Left lung (tissue), 10 donors: ENCODE measurements around the gene GMDS. TPM values are rescaled to one million over a fixed set of nuclear protein-coding genes. Genes with fewer than 3 reads are reported as not detected.

Source experiments
- ATAC-seq: fragments of 200-7000 bp; cut with Tn5 transposase; one replicate; pipeline ENCODE4 v1.9.1; 2020; ENCODE audit warnings: moderate library complexity
- DNase-seq, 4 donors: peaks; one replicate each; pipeline ENCODE4 v3.0.0-alpha.2; 2013 to 2020
- H3K27ac ChIP-seq, 2 donors: fragments of 200-600 bp; sonication (generic) in 1 of 2; one replicate each; pipeline versions ENCODE4 v1.5.0 to v1.8.0; 2020 to 2021
- H3K27me3 ChIP-seq, 2 donors: fragments of 200-600 bp; sonication (generic) in 1 of 2; one replicate each; pipeline versions ENCODE4 v1.5.0 to v1.8.0; 2020 to 2021
- H3K36me3 ChIP-seq, 2 donors: fragments of 200-600 bp; sonication (generic) in 1 of 2; one replicate each; pipeline versions ENCODE4 v1.5.0 to v1.8.0; 2020 to 2021
- H3K4me1 ChIP-seq, 2 donors: fragments of 200-600 bp; one replicate each; pipeline ENCODE4 v1.8.0; 2021
- H3K4me3 ChIP-seq, 2 donors: fragments of 200-600 bp; sonication (generic) in 1 of 2; one replicate each; pipeline versions ENCODE4 v1.5.0 to v1.8.0; 2020 to 2021; ENCODE audit warnings: mild to moderate bottlenecking in 1 of 2
- H3K9me3 ChIP-seq, 2 donors: fragments of 200-600 bp; sonication (generic) in 1 of 2; one replicate each; pipeline versions ENCODE4 v1.5.0 to v1.8.0; 2020 to 2021
- intact Hi-C, 2 donors: fragments of 100-400 bp; cut with DNase I; formaldehyde crosslinking; loops; one replicate each; pipeline versions ENCODE4 v1.11.2 to v1.14.2; 2022
- polyA plus RNA-seq, 6 donors: library from polyadenylated mRNA; unstranded; fragments of 120-200 nt; gene quantifications; one replicate each; pipeline ENCODE4 v1.2.1, GENCODE V29; 2013; ENCODE audit not compliant: insufficient read length in 6 of 6
- total RNA-seq, 2 donors: library from RNA; stranded (reverse); fragmentation: NEBNext Ultra II Directional; extraction: Animal tissue kit (Norgen Biotek cat#: 25700); gene quantifications; one replicate each; pipeline ENCODE4 v1.2.1, GENCODE V29; 2021
- TF ChIP-seq, protein P1 (sequence below), 2 donors: fragments of 200-600 bp; sonication (generic) in 1 of 2; IDR thresholded peaks; one replicate each; pipeline versions ENCODE4 v1.5.0 to v1.8.0; 2021; ENCODE audit warnings: antibody characterized with exemption in 2 of 2
- donor health status: DM: no; HTN: yes; CAD: no.
- donor health status: DM: no; HTN: no; CAD: no.

Gene GMDS
- total and polyA plus RNA-seq, 8 donors: 16.5 to 25.4 (median 21.2) TPM

DNA sequence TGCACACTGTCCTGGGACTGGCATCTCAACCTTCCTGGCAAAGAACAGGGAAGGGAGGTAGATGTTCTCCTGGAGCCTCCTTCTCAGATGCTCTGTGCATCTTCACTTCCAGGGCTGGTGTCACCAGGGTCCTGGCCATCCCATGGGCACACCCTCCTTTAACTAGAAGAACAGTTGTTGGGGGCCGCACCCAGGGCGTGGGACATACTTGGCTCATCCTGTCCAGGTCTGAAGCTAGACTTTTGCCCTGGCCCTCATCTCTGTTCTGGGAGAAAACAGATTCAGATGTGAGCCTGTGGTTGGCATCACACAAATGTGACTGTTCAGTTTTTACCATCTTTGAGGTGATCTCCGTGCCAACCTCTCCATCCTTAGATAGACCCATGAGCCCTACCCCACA, 594.0 kb downstream of the GMDS start:
- TF ChIP-seq, protein P1, sequence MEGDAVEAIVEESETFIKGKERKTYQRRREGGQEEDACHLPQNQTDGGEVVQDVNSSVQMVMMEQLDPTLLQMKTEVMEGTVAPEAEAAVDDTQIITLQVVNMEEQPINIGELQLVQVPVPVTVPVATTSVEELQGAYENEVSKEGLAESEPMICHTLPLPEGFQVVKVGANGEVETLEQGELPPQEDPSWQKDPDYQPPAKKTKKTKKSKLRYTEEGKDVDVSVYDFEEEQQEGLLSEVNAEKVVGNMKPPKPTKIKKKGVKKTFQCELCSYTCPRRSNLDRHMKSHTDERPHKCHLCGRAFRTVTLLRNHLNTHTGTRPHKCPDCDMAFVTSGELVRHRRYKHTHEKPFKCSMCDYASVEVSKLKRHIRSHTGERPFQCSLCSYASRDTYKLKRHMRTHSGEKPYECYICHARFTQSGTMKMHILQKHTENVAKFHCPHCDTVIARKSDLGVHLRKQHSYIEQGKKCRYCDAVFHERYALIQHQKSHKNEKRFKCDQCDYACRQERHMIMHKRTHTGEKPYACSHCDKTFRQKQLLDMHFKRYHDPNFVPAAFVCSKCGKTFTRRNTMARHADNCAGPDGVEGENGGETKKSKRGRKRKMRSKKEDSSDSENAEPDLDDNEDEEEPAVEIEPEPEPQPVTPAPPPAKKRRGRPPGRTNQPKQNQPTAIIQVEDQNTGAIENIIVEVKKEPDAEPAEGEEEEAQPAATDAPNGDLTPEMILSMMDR (IDR thresholded peaks at IDR 0.05): no peak
- H3K4me1 ChIP-seq: no peaks in the 10 kb centered on the region
- no peak for DNase-seq
- no peak for ATAC-seq
- intact Hi-C loops: no loop called here
- H3K27ac ChIP-seq: no peak overlapping the region
- no peaks in the 10 kb centered on the region for H3K36me3 ChIP-seq
- H3K27me3 ChIP-seq: no peaks in the 10 kb centered on the region
- no peaks in the 10 kb centered on the region for H3K9me3 ChIP-seq
- no peak overlapping the region for H3K4me3 ChIP-seq

- DNase-seq: no peak
- Histone ChIP-seq H3K36me3 (no peaks in the 10 kb centered on the region), H3K27me3 (no peaks in the 10 kb centered on the region), H3K9me3 (no peaks in the 10 kb centered on the region), H3K4me1 (no peaks in the 10 kb centered on the region), H3K27ac (no peak overlapping the region), H3K4me3 (no peak overlapping the region)
- ATAC-seq: no peak
- intact Hi-C loops: no loop called here
- TF ChIP-seq, protein P1 (IDR thresholded peaks at IDR 0.05): no peak
Measured at GRCh38 chr6:1645466-1646185, 599.8 kb downstream of the GMDS start.

DNA sequence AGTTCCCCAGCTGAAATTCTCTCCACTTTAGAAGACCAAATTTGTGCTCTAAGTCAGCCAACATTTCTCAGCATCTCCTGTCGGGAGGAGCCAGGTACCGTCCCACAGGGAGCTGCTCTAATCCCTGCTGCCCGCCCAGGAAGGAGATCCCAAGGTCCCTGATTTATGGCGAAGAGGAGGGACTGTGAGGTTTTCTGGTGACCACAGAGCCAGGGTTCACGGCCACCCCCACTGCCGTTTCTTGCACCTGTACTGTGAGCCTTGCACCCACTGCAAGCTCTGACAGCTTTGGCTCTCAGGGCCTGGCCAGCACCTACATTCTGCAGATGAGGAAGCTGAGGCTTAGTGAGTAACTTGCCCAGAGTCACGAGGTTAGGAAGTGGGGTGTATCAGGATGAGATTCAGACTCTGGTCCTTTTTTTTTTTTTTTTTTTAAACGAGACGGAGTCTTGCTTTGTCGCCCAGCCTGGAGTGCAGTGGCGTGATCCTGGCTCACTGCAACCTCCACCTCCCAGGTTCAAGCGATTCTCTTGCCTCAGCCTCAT, 600.8 kb downstream of the GMDS start:
- Histone ChIP-seq H3K9me3 (no peaks in the 10 kb centered on the region), H3K4me1 (no peaks in the 10 kb centered on the region), H3K4me3 (no peak overlapping the region), H3K27me3 (no peaks in the 10 kb centered on the region), H3K27ac (no peak overlapping the region), H3K36me3 (no peaks in the 10 kb centered on the region)
- ATAC-seq (no peak), DNase-seq (no peak)
- intact Hi-C loops: no loop called here
- TF ChIP-seq, protein P1 (IDR thresholded peaks at IDR 0.05): no peak

DNA sequence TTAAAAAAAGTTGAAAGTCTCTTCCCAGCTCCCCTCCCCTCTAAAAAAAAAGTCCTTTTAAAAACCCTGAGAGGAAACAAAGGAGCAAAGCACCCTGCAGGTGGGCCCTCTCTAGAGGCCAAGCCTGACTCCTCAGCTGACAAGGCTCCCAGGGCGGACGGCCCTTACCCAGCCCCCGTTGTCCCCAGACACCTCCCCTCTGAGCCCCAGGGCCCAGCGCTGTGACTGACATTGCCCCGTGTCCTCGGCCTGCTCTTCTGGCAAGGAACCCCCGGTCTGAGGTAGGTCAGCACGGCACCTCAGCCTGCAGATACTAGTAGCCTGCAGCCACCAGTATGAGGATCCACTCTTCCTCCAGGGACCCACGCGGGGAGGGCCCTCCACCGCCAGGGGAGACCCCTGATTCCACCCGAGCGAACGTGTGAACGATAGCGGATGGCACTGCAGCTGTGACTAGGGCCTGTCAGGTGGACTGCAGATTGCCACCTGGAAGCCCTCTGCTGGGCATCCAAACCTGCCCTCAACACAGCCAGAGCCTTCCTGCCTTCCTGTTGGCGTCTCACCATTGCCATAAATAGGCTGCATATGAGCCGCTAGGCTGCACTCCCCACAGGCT, 601.5 kb downstream of the GMDS start:
- TF ChIP-seq, protein P1 (IDR thresholded peaks at IDR 0.05): no peak
- intact Hi-C loops: no loop called here
- Histone ChIP-seq H3K27ac (no peak overlapping the region), H3K4me3 (no peak overlapping the region), H3K4me1 (no peaks in the 10 kb centered on the region), H3K9me3 (no peaks in the 10 kb centered on the region), H3K36me3 (no peaks in the 10 kb centered on the region), H3K27me3 (no peaks in the 10 kb centered on the region)
- no peak for ATAC-seq
- DNase-seq: no peak

DNA sequence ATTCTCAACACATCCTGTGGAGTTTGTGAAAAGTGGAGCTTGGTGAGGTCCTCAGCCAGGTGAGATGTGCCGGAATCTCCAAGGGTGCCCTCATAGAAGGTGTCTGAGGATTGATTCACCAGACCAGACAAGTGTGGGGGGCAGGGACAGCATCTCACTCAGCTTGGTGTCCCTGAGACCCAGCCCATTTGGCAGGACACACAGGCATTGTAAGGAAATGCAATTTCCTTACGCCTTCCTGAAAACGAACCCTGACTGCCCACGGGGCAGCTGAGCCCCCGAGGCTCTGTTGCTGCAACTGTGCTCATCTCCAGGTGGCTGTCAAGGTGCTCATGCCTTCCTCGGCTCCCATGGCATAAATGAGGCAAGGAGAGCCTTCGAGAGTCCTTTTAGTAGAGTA, 602.3 kb downstream of the GMDS start:
- Histone ChIP-seq H3K27me3 (no peaks in the 10 kb centered on the region), H3K27ac (no peak overlapping the region), H3K4me1 (no peaks in the 10 kb centered on the region), H3K36me3 (no peaks in the 10 kb centered on the region), H3K4me3 (no peak overlapping the region), H3K9me3 (no peaks in the 10 kb centered on the region)
- no peak for ATAC-seq
- TF ChIP-seq, protein P1 (IDR thresholded peaks at IDR 0.05): no peak
- no peak for DNase-seq
- intact Hi-C loops: no loop called here
